GM12878 (cell line): ENCODE data around the gene FRK. TPM values are rescaled to one million over a fixed set of nuclear protein-coding genes. Genes with fewer than 3 reads are reported as not detected.
A peak's percentile ranks its signal among the peaks of the same experiment; 100 is the strongest.

Experiments used
- ATAC-seq: fragments of 200-7000 bp; cut with Tn5 transposase; 3 replicates; pipeline ENCODE4 v1.9.1; 2020; ENCODE audit warnings: mild to moderate bottlenecking, moderate library complexity
- BruUV-seq: library from RNA; stranded (reverse); fragments of 400-500 nt; replicated peaks from 2 replicates; lab custom pipeline; 2021; lab: Mats Ljungman, UMichigan
- CTCF ChIA-PET: fragments of 300-600 bp; sonication (Branson Sonifier 250); formaldehyde crosslinking; extraction: SDS; loops from one replicate; lab custom pipeline; 2021; ENCODE audit warnings: inconsistent platforms; lab: Yijun Ruan, JAX
- POLR2A ChIA-PET: fragments of 350-600 bp; formaldehyde crosslinking; extraction: SDS; loops from one replicate; lab custom pipeline; 2021; ENCODE audit warnings: inconsistent platforms; lab: Charles Lee
- RAD21 ChIA-PET: fragments of 300-600 bp; sonication (Branson Sonifier 250); formaldehyde crosslinking; loops from one replicate; lab custom pipeline; 2023; ENCODE audit warnings: antibody characterized with exemption; ENCODE audit not compliant: unreplicated experiment; lab: Charles Lee
- SMC1A ChIA-PET: fragments of 300-600 bp; sonication (Branson Sonifier 250); formaldehyde crosslinking; loops from one replicate; lab custom pipeline; 2023; ENCODE audit not compliant: unreplicated experiment, uncharacterized antibody; lab: Charles Lee
- DNase-seq: peaks from one replicate; pipeline ENCODE4 v3.0.0-alpha.2; 2011; ENCODE audit warnings: low read depth, low spot score
- FAIRE-seq: peaks from 3 replicates; lab custom pipeline; 2011; peaks lifted over from hg19 to GRCh38; lab: Jason Lieb, UNC
- H2AFZ ChIP-seq: 2 replicates; pipeline ENCODE4 v1.6.0; 2011; ENCODE audit warnings: low read depth, low read length, control low read depth; ENCODE audit not compliant: control insufficient read depth
- H3K27ac ChIP-seq: 2 replicates; pipeline ENCODE4 v1.5.1; 2011; ENCODE audit warnings: control low read depth; ENCODE audit not compliant: control insufficient read depth, insufficient read depth
- H3K27me3 ChIP-seq, 2 experiments: replicated peaks in 1 of 2; 2 replicates each; pipeline versions ENCODE4 v1.6.0 to v1.6.1; 2011; ENCODE audit warnings: low read length in 1 of 2; ENCODE audit not compliant: control insufficient read depth in 2 of 2, insufficient read depth in 2 of 2
- H3K36me3 ChIP-seq, 2 experiments: 2 replicates each; pipeline ENCODE4 v1.5.1; 2011; ENCODE audit warnings: low read length in 1 of 2; ENCODE audit not compliant: control insufficient read depth in 2 of 2, insufficient read depth in 2 of 2
- H3K4me1 ChIP-seq: 2 replicates; pipeline ENCODE4 v1.6.1; 2011; ENCODE audit warnings: mild to moderate bottlenecking, low read length, moderate library complexity, mixed read lengths; ENCODE audit not compliant: control insufficient read depth, insufficient read depth
- H3K4me2 ChIP-seq: 2 replicates; pipeline ENCODE4 v1.6.0; 2011; ENCODE audit warnings: control low read depth; ENCODE audit not compliant: control insufficient read depth, insufficient read depth
- H3K4me3 ChIP-seq: fragments of 200-600 bp; sonication (generic); 2 replicates; pipeline ENCODE4 v1.5.1; 2016
- H3K79me2 ChIP-seq: 2 replicates; pipeline ENCODE4 v1.6.0; 2011; ENCODE audit warnings: low read length; ENCODE audit not compliant: control insufficient read depth, insufficient read depth
- H3K9ac ChIP-seq: 2 replicates; pipeline ENCODE4 v1.8.0; 2011; ENCODE audit warnings: low read length, control low read depth, mixed read lengths; ENCODE audit not compliant: control insufficient read depth, insufficient read depth
- H3K9me3 ChIP-seq: replicated peaks from 3 replicates; pipeline ENCODE4 v1.5.1; 2011; ENCODE audit warnings: mild to moderate bottlenecking, low read length; ENCODE audit not compliant: control insufficient read depth, insufficient read depth
- H4K20me1 ChIP-seq: 2 replicates; pipeline ENCODE4 v1.6.0; 2011; ENCODE audit not compliant: control insufficient read depth, insufficient read depth
- MYC ChIP-seq: IDR thresholded peaks from 2 replicates; pipeline ENCODE4 v1.6.1; 2011; ENCODE audit warnings: mild to moderate bottlenecking, low read length, moderate library complexity, inconsistent platforms; ENCODE audit not compliant: insufficient read depth, insufficient replicate concordance, insufficient read length, severe bottlenecking
- NRF1 ChIP-seq: conservative IDR thresholded peaks from 2 replicates; pipeline ENCODE4 v1.6.1; 2011; ENCODE audit warnings: mild to moderate bottlenecking, low read depth, low read length, improper control_type of control experiment
- RB1 ChIP-seq: fragments of 450-650 bp; formaldehyde crosslinking; IDR thresholded peaks from 2 replicates; pipeline ENCODE4 v1.6.1; 2017; ENCODE audit warnings: mild to moderate bottlenecking, borderline replicate concordance
- in situ Hi-C: fragments of 300-500 bp; cut with MboI; formaldehyde crosslinking; loops from 9 replicates; pipeline ENCODE4 v1.14.3; 2018; ENCODE audit warnings: mixed read lengths
- intact Hi-C: fragments of 100-400 bp; cut with micrococcal nuclease; formaldehyde crosslinking; loops from one replicate; pipeline ENCODE4 v1.14.2; 2022; ENCODE audit not compliant: unreplicated experiment
- polyA plus RNA-seq, 11 experiments: library from polyadenylated mRNA; depleted of rRNA in 4 of 11; unstranded in 6 of 11; stranded (reverse) in 5 of 11; fragments of >200 nt; fragmentation: Nextera tagmentation in 4 of 11; fragmentation: Illumina TruSeq in 1 of 11; extraction: Ambion mirVana in 4 of 11; extraction: Trizol in 1 of 11; gene quantifications; 1 replicate in 1 of 11; 2 replicates in 10 of 11; pipeline versions ENCODE4 v1.2.1 to v1.2.3, GENCODE V29; 2011 to 2016; ENCODE audit warnings: inconsistent platforms in 2 of 11, missing spikeins in 2 of 11, low read depth in 1 of 11
- total RNA-seq, 4 experiments: library from RNA; depleted of rRNA in 3 of 4; stranded (reverse); fragments of >200 nt in 3 of 4; fragmentation: Illumina TruSeq in 1 of 4; extraction: Trizol in 1 of 4; gene quantifications; 2 replicates each; pipeline versions ENCODE4 v1.2.1 to v1.2.3, GENCODE V29; 2013 to 2021
- TF ChIP-seq, protein P1 (sequence below): fragments of 450-650 bp; conservative IDR thresholded peaks from 2 replicates; pipeline ENCODE4 v1.6.1; 2017; ENCODE audit warnings: mild to moderate bottlenecking, moderate library complexity
- TF ChIP-seq, protein P2 (sequence below): fragments of 450-650 bp; IDR thresholded peaks from 2 replicates; pipeline ENCODE4 v1.6.1; 2016; ENCODE audit warnings: mild to moderate bottlenecking
- TF ChIP-seq, protein P3 (sequence below): fragments of 450-650 bp; IDR thresholded peaks from 2 replicates; pipeline ENCODE4 v1.6.1; 2017; ENCODE audit warnings: antibody characterized with exemption, mild to moderate bottlenecking, moderate library complexity

FRK gene
- total and polyA plus RNA-seq, 10 of the 15 experiments (the other 5 are each of a cell fraction or from before 2014, with no cell fraction given), result 0.29 to 2.4 (median 1.2) TPM

DNA sequence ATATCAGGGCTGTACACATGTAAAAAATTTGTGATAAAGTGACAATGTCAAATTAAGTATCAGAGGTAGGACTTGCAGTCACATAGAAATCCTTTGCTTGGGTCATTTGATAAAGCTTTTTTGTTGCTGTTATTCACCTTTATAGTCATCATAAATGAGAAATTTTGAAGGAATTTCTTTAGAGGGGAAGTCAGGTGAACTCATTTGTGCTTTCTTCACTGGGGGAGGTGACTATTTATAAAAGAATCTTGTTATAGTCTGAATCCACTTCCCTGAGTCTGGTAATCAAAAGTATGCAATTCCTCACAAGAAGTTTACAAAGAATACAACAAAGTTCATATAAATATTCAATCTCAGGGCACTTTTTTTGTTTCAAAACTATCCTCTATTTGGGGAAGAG lies 47.7 kb downstream of the FRK start:
- in situ Hi-C loops, result loop anchor here (5.0 kb wide), 1 partner anchor 84 kb away; no protein-coding TSS in a partner anchor

More for the DNA sequence above, 47.7 kb downstream of the FRK start:
- RAD21 ChIA-PET, result interaction anchor here (0.9 to 5.3 kb wide), 16 partner anchors 8 to 116 kb away, joined by 3 to 102 read pairs (median 12); partner anchors contain the start of genes FRK and NT5DC1
- no peaks in the 10 kb centered on the region for H4K20me1 ChIP-seq
- POLR2A ChIA-PET, result interaction anchor here (0.6 to 5.3 kb wide), 5 partner anchors 43 to 93 kb away, joined by 3 to 40 read pairs (median 6); partner anchors contain the start of gene NT5DC1
- H3K79me2 ChIP-seq, result peaks cover 1% of the 10 kb centered on the region; the same call in 1 of the 2 replicates
- intact Hi-C loops, result loop anchor here (10.0 kb wide), 2 partner anchors 242 to 652 kb away; partner anchors contain the start of genes TSPYL4 and ZUP1
- H3K4me2 ChIP-seq, result no peak overlapping the region
- no TSS peak for BruUV-seq
- no peak overlapping the region for H3K9ac ChIP-seq
- CTCF ChIA-PET, result interaction anchor here (0.6 to 7.8 kb wide), 14 partner anchors 9 to 256 kb away, joined by 3 to 183 read pairs (median 8); partner anchors contain the start of genes FRK and NT5DC1
- FAIRE-seq (peak; percentile 23), ATAC-seq (no peak), DNase-seq (no peak)
- H3K27ac ChIP-seq, result no peak overlapping the region; the same call in 1 of the 2 replicates
- H2AFZ ChIP-seq, result no peak overlapping the region
- no peak overlapping the region for H3K4me3 ChIP-seq
- H3K9me3 ChIP-seq, result no peaks in the 10 kb centered on the region; the same call in 1 of the 3 replicates
- H3K4me1 ChIP-seq, result peaks cover 73% of the 10 kb centered on the region
- H3K27me3 ChIP-seq, result no peaks in the 10 kb centered on the region
- TF ChIP-seq, protein P1, sequence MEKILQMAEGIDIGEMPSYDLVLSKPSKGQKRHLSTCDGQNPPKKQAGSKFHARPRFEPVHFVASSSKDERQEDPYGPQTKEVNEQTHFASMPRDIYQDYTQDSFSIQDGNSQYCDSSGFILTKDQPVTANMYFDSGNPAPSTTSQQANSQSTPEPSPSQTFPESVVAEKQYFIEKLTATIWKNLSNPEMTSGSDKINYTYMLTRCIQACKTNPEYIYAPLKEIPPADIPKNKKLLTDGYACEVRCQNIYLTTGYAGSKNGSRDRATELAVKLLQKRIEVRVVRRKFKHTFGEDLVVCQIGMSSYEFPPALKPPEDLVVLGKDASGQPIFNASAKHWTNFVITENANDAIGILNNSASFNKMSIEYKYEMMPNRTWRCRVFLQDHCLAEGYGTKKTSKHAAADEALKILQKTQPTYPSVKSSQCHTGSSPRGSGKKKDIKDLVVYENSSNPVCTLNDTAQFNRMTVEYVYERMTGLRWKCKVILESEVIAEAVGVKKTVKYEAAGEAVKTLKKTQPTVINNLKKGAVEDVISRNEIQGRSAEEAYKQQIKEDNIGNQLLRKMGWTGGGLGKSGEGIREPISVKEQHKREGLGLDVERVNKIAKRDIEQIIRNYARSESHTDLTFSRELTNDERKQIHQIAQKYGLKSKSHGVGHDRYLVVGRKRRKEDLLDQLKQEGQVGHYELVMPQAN, result no peak
- TF ChIP-seq MYC (no peak), NRF1 (no peak), RB1 (no peak)
- TF ChIP-seq, protein P2, sequence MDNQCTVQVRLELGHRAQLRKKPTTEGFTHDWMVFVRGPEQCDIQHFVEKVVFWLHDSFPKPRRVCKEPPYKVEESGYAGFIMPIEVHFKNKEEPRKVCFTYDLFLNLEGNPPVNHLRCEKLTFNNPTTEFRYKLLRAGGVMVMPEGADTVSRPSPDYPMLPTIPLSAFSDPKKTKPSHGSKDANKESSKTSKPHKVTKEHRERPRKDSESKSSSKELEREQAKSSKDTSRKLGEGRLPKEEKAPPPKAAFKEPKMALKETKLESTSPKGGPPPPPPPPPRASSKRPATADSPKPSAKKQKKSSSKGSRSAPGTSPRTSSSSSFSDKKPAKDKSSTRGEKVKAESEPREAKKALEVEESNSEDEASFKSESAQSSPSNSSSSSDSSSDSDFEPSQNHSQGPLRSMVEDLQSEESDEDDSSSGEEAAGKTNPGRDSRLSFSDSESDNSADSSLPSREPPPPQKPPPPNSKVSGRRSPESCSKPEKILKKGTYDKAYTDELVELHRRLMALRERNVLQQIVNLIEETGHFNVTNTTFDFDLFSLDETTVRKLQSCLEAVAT, result no peak
- TF ChIP-seq, protein P3, sequence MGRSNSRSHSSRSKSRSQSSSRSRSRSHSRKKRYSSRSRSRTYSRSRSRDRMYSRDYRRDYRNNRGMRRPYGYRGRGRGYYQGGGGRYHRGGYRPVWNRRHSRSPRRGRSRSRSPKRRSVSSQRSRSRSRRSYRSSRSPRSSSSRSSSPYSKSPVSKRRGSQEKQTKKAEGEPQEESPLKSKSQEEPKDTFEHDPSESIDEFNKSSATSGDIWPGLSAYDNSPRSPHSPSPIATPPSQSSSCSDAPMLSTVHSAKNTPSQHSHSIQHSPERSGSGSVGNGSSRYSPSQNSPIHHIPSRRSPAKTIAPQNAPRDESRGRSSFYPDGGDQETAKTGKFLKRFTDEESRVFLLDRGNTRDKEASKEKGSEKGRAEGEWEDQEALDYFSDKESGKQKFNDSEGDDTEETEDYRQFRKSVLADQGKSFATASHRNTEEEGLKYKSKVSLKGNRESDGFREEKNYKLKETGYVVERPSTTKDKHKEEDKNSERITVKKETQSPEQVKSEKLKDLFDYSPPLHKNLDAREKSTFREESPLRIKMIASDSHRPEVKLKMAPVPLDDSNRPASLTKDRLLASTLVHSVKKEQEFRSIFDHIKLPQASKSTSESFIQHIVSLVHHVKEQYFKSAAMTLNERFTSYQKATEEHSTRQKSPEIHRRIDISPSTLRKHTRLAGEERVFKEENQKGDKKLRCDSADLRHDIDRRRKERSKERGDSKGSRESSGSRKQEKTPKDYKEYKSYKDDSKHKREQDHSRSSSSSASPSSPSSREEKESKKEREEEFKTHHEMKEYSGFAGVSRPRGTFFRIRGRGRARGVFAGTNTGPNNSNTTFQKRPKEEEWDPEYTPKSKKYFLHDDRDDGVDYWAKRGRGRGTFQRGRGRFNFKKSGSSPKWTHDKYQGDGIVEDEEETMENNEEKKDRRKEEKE, result no peak
- SMC1A ChIA-PET, result interaction anchor here (1.0 to 5.0 kb wide), 18 partner anchors 7 to 267 kb away, joined by 3 to 91 read pairs (median 6); partner anchors contain the start of genes FRK, NT5DC1 and TSPYL1
- no peaks in the 10 kb centered on the region for H3K36me3 ChIP-seq
